A549 (cell line): Measurements from ENCODE around the gene PDXK. TPM values are rescaled to one million over a fixed set of nuclear protein-coding genes. Genes with fewer than 3 reads are reported as not detected.

Source experiments
- ATAC-seq, 2 experiments: fragments of 200-7000 bp in 1 of 2; fragments of >200 bp in 1 of 2; cut with Nextera tagmentation in 1 of 2; cut with Tn5 transposase in 1 of 2; 3 replicates each; pipeline versions ENCODE4 v1.8.0 to v1.9.1; 2018 to 2020; ENCODE audit warnings: mild to moderate bottlenecking in 1 of 2, moderate library complexity in 1 of 2
- CTCF ChIA-PET: fragments of 300-600 bp; sonication (Branson Sonifier 250); formaldehyde crosslinking; extraction: SDS; loops from one replicate; lab custom pipeline; 2021; ENCODE audit warnings: antibody characterized with exemption, inconsistent platforms; lab: Yijun Ruan, JAX
- POLR2A ChIA-PET: fragments of 350-600 bp; formaldehyde crosslinking; extraction: SDS; loops from one replicate; lab custom pipeline; 2021; ENCODE audit warnings: antibody characterized with exemption, inconsistent platforms; lab: Yijun Ruan, JAX
- DNase-seq, 2 experiments: peaks; one replicate each; pipeline versions ENCODE4 v3.0.0 to v3.0.0-alpha.2; 2011 to 2016; ENCODE audit warnings: low read depth in 1 of 2, low spot score in 1 of 2
- FAIRE-seq: peaks from 2 replicates; lab custom pipeline; 2011; peaks lifted over from hg19 to GRCh38; lab: Jason Lieb, UNC
- H3K27ac ChIP-seq, 2 experiments: fragments of >200 bp; sonication (Bioruptor Twin); formaldehyde crosslinking; 3 replicates each; pipeline ENCODE4 v1.5.1; 2016 to 2017
- H3K4me1 ChIP-seq: fragments of >200 bp; sonication (Bioruptor Twin); formaldehyde crosslinking; 3 replicates; pipeline ENCODE4 v1.6.1; 2016
- H3K4me2 ChIP-seq: fragments of >200 bp; sonication (Bioruptor Twin); formaldehyde crosslinking; 3 replicates; pipeline ENCODE4 v1.6.1; 2016
- H3K4me3 ChIP-seq: fragments of >200 bp; sonication (Bioruptor Twin); formaldehyde crosslinking; 3 replicates; pipeline ENCODE4 v1.5.1; 2016
- H3K9me3 ChIP-seq: fragments of >200 bp; sonication (Bioruptor Twin); formaldehyde crosslinking; 3 replicates; pipeline ENCODE4 v1.6.1; 2016
- ATOH8 ChIP-seq: fragments of 250-450 bp; sonication (Bioruptor Pico); IDR thresholded peaks from 2 replicates; pipeline ENCODE4 v1.5.0; 2020; ENCODE audit warnings: low read depth, mild to moderate bottlenecking, moderate library complexity
- CBX8 ChIP-seq: fragments of 200-600 bp; sonication (generic); IDR thresholded peaks from 2 replicates; pipeline ENCODE4 v1.6.1; 2016
- EHF ChIP-seq: fragments of 250-450 bp; sonication (Bioruptor Pico); IDR thresholded peaks from 2 replicates; pipeline ENCODE4 v1.5.0; 2020; ENCODE audit warnings: mild to moderate bottlenecking
- EHMT2 ChIP-seq: fragments of 200-600 bp; sonication (generic); IDR thresholded peaks from 2 replicates; pipeline ENCODE4 v1.6.1; 2016; ENCODE audit warnings: antibody characterized with exemption, low read depth, mild to moderate bottlenecking, moderate library complexity
- ELK1 ChIP-seq: fragments of 150-350 bp; IDR thresholded peaks from 2 replicates; pipeline ENCODE4 v1.6.1; 2014; ENCODE audit warnings: low read depth, mild to moderate bottlenecking, low read length
- FOSL2 ChIP-seq, 2 experiments: fragments of 450-650 bp in 1 of 2; fragments of >200 bp in 1 of 2; sonication (Bioruptor Twin) in 1 of 2; formaldehyde crosslinking; IDR thresholded peaks; 2 replicates each; pipeline versions ENCODE4 v1.5.0 to v1.6.1; 2016 to 2020; ENCODE audit warnings: mild to moderate bottlenecking in 1 of 2, moderate library complexity in 1 of 2
- HEYL ChIP-seq: fragments of 250-450 bp; sonication (Bioruptor Pico); IDR thresholded peaks from 2 replicates; pipeline ENCODE4 v1.8.0; 2021; ENCODE audit warnings: mild to moderate bottlenecking, moderate library complexity
- JUN ChIP-seq, 2 experiments: fragments of >200 bp; sonication (Bioruptor Twin); formaldehyde crosslinking; IDR thresholded peaks; 2 replicates in 1 of 2; 3 replicates in 1 of 2; pipeline ENCODE4 v1.6.1; 2016 to 2017
- KDM1A ChIP-seq: fragments of 200-600 bp; sonication (generic); IDR thresholded peaks from 2 replicates; pipeline ENCODE4 v1.6.1; 2016; ENCODE audit warnings: low read depth, mild to moderate bottlenecking
- MAFK ChIP-seq: fragments of 450-650 bp; IDR thresholded peaks from 2 replicates; pipeline ENCODE4 v1.6.1; 2014; ENCODE audit not compliant: partially characterized antibody
- MYC ChIP-seq: IDR thresholded peaks from 2 replicates; pipeline ENCODE4 v1.6.1; 2012; ENCODE audit warnings: mild to moderate bottlenecking, inconsistent platforms, low read length, improper control_type of control experiment, borderline replicate concordance
- NR3C1 ChIP-seq: fragments of >200 bp; sonication (Bioruptor Twin); formaldehyde crosslinking; IDR thresholded peaks from 3 replicates; pipeline ENCODE4 v1.6.1; 2017
- PHF8 ChIP-seq: fragments of 200-600 bp; sonication (generic); IDR thresholded peaks from 2 replicates; pipeline ENCODE4 v1.6.1; 2016; ENCODE audit warnings: low read depth, mild to moderate bottlenecking, antibody characterized with exemption, moderate library complexity, borderline replicate concordance
- RCOR1 ChIP-seq: fragments of 150-350 bp; IDR thresholded peaks from 2 replicates; pipeline ENCODE4 v1.6.1; 2014; ENCODE audit warnings: antibody characterized with exemption, low read length, low read depth
- RFX5 ChIP-seq: fragments of 450-650 bp; IDR thresholded peaks from 2 replicates; pipeline ENCODE4 v1.7.1; 2014; ENCODE audit warnings: antibody characterized with exemption, mild to moderate bottlenecking, moderate library complexity
- RNF2 ChIP-seq: fragments of 200-600 bp; sonication (generic); IDR thresholded peaks from 2 replicates; pipeline ENCODE4 v1.6.1; 2016; ENCODE audit warnings: low read depth, mild to moderate bottlenecking, antibody characterized with exemption, moderate library complexity, borderline replicate concordance
- TFCP2L1 ChIP-seq: fragments of 250-450 bp; sonication (Bioruptor Pico); IDR thresholded peaks from 2 replicates; pipeline ENCODE4 v1.5.0; 2021; ENCODE audit warnings: mild to moderate bottlenecking
- WGBS: methylation state at CpG from one replicate; pipeline ENCODE4 v1.1.6; 2017; ENCODE audit errors: missing lambda C conversion rate; 5-methylcytosine and 5-hydroxymethylcytosine counted together
- polyA plus RNA-seq, 4 experiments: library from polyadenylated mRNA; depleted of rRNA in 3 of 4; stranded (reverse); fragments of >200 nt; fragmentation: RNase III in 1 of 4; extraction: RNeasy Plus Mini Kit Qiagen cat#74134 plus additional on column Dnase treatment in 1 of 4; gene quantifications; 2 replicates in 3 of 4; 3 replicates in 1 of 4; pipeline ENCODE4 v1.2.3, GENCODE V29; 2011 to 2017
- TF ChIP-seq, protein P1 (sequence below): fragments of >200 bp; sonication (Bioruptor Twin); formaldehyde crosslinking; IDR thresholded peaks from 2 replicates; pipeline ENCODE4 v1.6.1; 2016
- TF ChIP-seq, protein P2 (sequence below): IDR thresholded peaks from 2 replicates; pipeline ENCODE4 v1.6.1; 2012

Gene PDXK
- polyA plus RNA-seq, 2 of the 4 experiments (the other 2 are of a cell fraction), result 220 to 292 TPM

DNA sequence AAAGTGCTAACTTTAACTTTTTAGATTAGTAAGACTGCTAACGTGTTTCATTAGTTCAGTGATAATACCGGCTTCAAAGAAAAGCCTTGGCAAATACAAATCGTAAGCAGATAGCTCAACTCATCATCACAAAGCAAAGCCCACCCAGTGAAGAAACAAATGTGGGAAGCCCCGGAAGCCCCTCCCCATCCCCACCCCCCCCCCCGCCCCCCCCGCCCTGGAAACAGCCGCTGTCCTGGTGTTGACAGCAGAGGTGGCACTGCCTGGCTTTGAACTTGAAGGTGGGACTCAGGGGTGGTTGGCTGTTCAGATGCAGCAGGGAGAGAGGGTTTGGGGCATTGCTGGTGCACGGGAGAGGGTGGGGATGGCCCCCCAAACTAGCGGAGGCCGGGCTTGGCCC lies 14.1 kb downstream of the PDXK start:
- ChIA-PET CTCF (no interaction called here), POLR2A (no interaction called here)
- WGBS, result 74% methylated on average over 9 of the region's 10 CpGs
- DNase-seq (no peak), ATAC-seq (no peak), FAIRE-seq (no peak)
- Histone ChIP-seq H3K9me3 (no peaks in the 10 kb centered on the region), H3K27ac (peak overlapping the region in 1 of 2 experiments; percentile 99; a peak in 4 of 6 replicates), H3K4me3 (no peak overlapping the region), H3K4me1 (peaks cover 91% of the 10 kb centered on the region), H3K4me2 (peak overlapping the region; percentile 93)
- no peak for TF ChIP-seq RFX5
- no peak for TF ChIP-seq EHMT2
- no peak for TF ChIP-seq MAFK
- no peak for TF ChIP-seq FOSL2 (IDR thresholded peaks at IDR 0.05)
- TF ChIP-seq FOSL2 (CRISPR knock-in tag; IDR thresholded peaks at IDR 0.05), result no peak

DNA sequence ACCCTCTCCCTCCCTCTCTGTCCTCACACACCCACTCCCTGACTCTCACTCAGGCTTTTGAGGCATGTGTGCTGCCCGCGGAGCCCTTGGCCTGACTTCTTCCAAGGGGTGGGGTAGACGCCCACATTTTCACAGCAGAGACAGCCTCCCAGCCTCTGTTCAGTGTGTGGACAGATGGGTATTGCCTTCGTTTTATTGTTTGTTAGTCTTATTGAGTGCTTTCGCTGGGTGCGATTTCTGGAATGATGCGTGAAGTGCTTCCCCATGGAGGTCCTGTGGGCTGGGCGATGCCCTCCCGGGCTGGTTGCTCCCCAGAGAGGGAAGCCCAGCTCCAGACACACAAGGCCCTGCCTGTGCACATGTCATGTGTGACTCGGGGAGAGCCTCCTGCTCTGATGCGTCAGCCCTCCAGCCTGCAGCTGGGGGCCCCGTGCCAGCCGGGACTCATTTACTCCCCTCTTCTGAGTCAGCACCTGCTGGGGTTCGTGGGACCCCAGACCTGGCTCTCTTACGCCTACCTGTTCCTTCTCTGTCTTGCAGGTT lies 14.7 kb downstream of the PDXK start:
- H3K9me3 ChIP-seq, result no peaks in the 10 kb centered on the region
- DNase-seq (no peak), ATAC-seq (no peak), FAIRE-seq (no peak)
- 79% methylated on average over 13 of the region's 15 CpGs for WGBS
- no peak overlapping the region for H3K4me3 ChIP-seq
- peak overlapping the region; percentile 93; the same call in 2 of the 3 replicates for H3K4me2 ChIP-seq
- ChIA-PET CTCF (interaction anchor here (1.5 kb wide), 1 partner anchor 20 kb away, joined by 3 read pairs; no protein-coding TSS in a partner anchor), POLR2A (no interaction called here)
- TF ChIP-seq KDM1A, result no peak
- no peak for TF ChIP-seq NR3C1
- no peak for TF ChIP-seq EHF (CRISPR knock-in tag)
- no peak for TF ChIP-seq RNF2
- peak overlapping the region; percentile 43 to 99; a peak in 4 of 6 replicates for H3K27ac ChIP-seq
- H3K4me1 ChIP-seq, result peaks cover 94% of the 10 kb centered on the region

DNA sequence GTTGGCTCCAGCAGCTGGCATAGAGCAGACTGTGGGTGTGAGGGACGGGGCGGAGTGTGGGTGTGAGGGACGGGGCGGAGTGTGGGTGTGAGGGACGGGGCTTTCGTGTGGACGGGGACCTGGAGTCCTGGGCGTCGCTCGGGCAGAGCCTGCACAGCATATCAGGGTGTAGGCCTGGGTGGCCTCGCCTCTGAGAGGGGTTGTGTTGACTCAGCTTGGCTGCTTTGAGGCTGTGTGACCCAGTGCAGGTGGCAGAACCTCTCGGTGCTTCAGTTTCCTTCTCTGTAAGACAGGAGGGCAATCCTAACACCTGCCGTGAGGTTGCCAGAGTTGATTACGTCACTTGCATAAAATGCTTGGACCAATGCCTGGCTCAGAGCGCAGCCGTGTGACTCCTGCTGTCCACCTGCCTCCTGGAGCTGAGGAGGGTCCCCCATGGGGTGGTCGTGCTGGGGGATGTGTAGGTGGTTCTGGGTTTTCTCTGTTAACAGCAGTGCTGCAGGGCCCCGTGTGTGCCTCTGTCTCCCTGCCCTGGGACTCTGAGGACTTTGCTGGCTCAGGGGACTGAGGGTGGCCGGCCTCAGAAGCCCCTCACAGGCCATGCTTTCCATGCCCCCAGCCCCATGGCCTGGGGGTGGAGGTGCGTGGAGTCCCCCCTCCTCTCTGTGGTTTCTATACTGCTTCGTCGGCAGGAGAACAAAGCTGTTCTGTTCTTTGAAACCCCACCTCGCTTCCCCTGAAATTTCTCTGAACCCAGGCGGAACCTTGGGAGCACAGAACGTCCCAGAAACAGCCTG lies 15.4 kb downstream of the PDXK start:
- Histone ChIP-seq H3K27ac (peak overlapping the region; percentile 43 to 99; a peak in 4 of 6 replicates), H3K4me3 (no peak overlapping the region), H3K4me2 (peak overlapping the region; percentile 93; the same call in 2 of the 3 replicates), H3K4me1 (peaks cover 94% of the 10 kb centered on the region), H3K9me3 (no peaks in the 10 kb centered on the region)
- POLR2A ChIA-PET, result no interaction called here
- CTCF ChIA-PET, result interaction anchor here (1.5 kb wide), 1 partner anchor 21 kb away, joined by 3 read pairs; no protein-coding TSS in a partner anchor
- TF ChIP-seq ELK1, result no peak
- no peak for TF ChIP-seq CBX8
- TF ChIP-seq, protein P1, sequence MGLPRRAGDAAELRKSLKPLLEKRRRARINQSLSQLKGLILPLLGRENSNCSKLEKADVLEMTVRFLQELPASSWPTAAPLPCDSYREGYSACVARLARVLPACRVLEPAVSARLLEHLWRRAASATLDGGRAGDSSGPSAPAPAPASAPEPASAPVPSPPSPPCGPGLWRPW, result no peak
- no peak for TF ChIP-seq HEYL (CRISPR knock-in tag)
- no peak for TF ChIP-seq PHF8
- TF ChIP-seq ATOH8, result no peak
- TF ChIP-seq, protein P2, sequence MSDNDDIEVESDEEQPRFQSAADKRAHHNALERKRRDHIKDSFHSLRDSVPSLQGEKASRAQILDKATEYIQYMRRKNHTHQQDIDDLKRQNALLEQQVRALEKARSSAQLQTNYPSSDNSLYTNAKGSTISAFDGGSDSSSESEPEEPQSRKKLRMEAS, result no peak
- no peak for TF ChIP-seq TFCP2L1 (CRISPR knock-in tag)
- no peak for TF ChIP-seq JUN (IDR thresholded peaks at IDR 0.05)
- no peak for TF ChIP-seq RCOR1
- TF ChIP-seq MYC, result no peak
- ATAC-seq, result peak in 1 of 2 experiments; percentile 6; a peak in 2 of 6 replicates
- no peak for FAIRE-seq
- WGBS, result 88% methylated on average over 16 of the region's 25 CpGs
- no peak for DNase-seq
